ENCODE results near the gene CRYBG1. TPM values are rescaled to one million over a fixed set of nuclear protein-coding genes. Genes with fewer than 3 reads are reported as not detected.

The CRYBG1 gene
- polyA plus RNA-seq, 1 donor (not counting 4 experiments of a cell fraction or from before 2014, with no cell fraction given) = 54.7 TPM

DNA sequence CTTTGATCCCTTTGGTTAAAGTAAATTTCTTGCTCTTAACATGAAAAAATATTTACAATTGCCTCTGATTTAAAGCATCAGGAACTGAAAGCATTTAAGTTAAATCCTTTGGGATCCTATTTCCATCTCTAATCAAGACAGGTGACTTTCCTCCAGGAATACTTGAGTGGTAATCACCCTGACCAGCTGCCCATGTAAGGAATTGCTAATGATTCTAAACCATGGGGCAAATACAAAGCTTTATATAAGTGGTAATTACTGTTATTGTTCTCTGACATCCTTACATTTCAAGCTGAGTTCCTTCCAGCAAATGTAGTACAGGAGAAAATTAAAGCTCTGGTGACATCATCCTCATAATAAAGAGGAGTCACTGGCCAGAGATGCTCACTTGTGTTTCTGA lies 100.6 kb downstream of the CRYBG1 start:
- Histone ChIP-seq H3K79me2 (ENCODE audit: control insufficient read depth, insufficient read depth, low read length) (no peaks in the 10 kb centered on the region), H3K4me2 (ENCODE audit: control insufficient read depth, extremely low read depth, insufficient read depth, low read depth, low read length) (no peak overlapping the region), H3K27ac (ENCODE audit: control insufficient read depth, insufficient read depth, low read length) (no peak overlapping the region), H3K4me3 (ENCODE audit: control insufficient read depth in 2 of 3, extremely low read depth in 1 of 3, insufficient read depth in 2 of 3, low read depth in 1 of 3, low read length in 3 of 3) (no peak overlapping the region), H3K27me3 (ENCODE audit: control insufficient read depth, extremely low read depth, insufficient read depth, low read length) (no peaks in the 10 kb centered on the region), H3K9ac (ENCODE audit: control insufficient read depth, extremely low read depth, insufficient read depth, low read length) (no peak overlapping the region), H4K20me1 (ENCODE audit: control insufficient read depth, extremely low read depth, insufficient read depth, low read length) (no peaks in the 10 kb centered on the region), H2AFZ (ENCODE audit: control insufficient read depth, low read length) (no peak overlapping the region), H3K4me1 (ENCODE audit: control insufficient read depth, extremely low read depth, insufficient read depth, low read length) (no peaks in the 10 kb centered on the region), H3K36me3 (ENCODE audit: control insufficient read depth in 2 of 2, extremely low read depth in 1 of 2, insufficient read depth in 2 of 2, low read length in 2 of 2) (no peaks in the 10 kb centered on the region), H3K9me3 (ENCODE audit: control insufficient read depth, low read depth, low read length) (no peaks in the 10 kb centered on the region), H3K9me1 (ENCODE audit: control insufficient read depth, extremely low read depth, insufficient read depth, low read length) (no peaks in the 10 kb centered on the region)
- DNase-seq (ENCODE audit: low read depth, low spot score) (no peak), FAIRE-seq (no peak)
- TF ChIP-seq EZH2 (IDR thresholded peaks at IDR 0.05; ENCODE audit: low read length) (no peak), CTCF (optimal IDR thresholded peaks at IDR 0.05 in 1 of 3, IDR thresholded peaks at IDR 0.05 in 1 of 3, conservative IDR thresholded peaks at IDR 0.05 in 1 of 3; ENCODE audit: extremely low read depth in 1 of 3, insufficient read depth in 2 of 3, low read length in 3 of 3) (no peak)
- dilution Hi-C loops (cut with MboI; ENCODE audit: extremely low pct_ligation_motif_present, low sequenced_read_pairs) = no loop called here

DNA sequence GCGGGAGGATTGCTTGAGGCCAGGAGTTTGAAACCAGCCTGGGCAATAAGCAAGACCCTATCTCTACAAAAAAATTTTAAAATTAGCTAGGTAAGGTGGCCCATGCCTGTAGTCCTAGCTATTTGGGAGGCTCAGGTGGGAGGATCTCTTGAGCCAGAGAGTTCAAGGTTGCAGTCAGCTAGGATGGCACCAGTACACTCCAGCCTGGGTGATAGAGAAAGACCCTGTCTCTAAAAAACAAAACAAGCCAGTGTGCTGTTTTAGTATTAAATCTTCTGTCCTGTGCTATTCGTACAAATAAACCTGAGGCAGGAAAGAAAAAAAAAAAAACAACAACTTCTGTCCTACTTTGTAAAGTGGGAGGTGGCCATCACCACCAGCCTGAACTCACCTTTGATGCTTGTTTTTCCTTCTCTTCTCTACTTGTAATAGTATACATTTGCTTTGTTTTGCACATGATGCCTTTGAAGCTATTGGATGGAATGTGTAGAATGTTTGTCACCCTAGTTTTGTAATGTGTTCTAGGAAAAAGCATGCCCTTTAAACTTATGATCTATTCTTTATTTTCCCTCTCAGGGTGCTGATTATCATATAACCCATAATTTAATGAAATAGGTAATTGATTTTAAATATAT lies 102.5 kb downstream of the CRYBG1 start:
- H3K79me2 ChIP-seq (ENCODE audit: control insufficient read depth, insufficient read depth, low read length) = no peaks in the 10 kb centered on the region
- FAIRE-seq (no peak), DNase-seq (ENCODE audit: low read depth, low spot score) (no peak)
- H3K4me2 ChIP-seq (ENCODE audit: control insufficient read depth, extremely low read depth, insufficient read depth, low read depth, low read length) = no peak overlapping the region
- H3K27ac ChIP-seq (ENCODE audit: control insufficient read depth, insufficient read depth, low read length) = no peak overlapping the region
- no peaks in the 10 kb centered on the region for H4K20me1 ChIP-seq (ENCODE audit: control insufficient read depth, extremely low read depth, insufficient read depth, low read length)
- H2AFZ ChIP-seq (ENCODE audit: control insufficient read depth, low read length) = no peak overlapping the region
- H3K9me1 ChIP-seq (ENCODE audit: control insufficient read depth, extremely low read depth, insufficient read depth, low read length) = no peaks in the 10 kb centered on the region
- no peaks in the 10 kb centered on the region for H3K9me3 ChIP-seq (ENCODE audit: control insufficient read depth, low read depth, low read length)
- TF ChIP-seq CTCF (optimal IDR thresholded peaks at IDR 0.05 in 1 of 3, IDR thresholded peaks at IDR 0.05 in 1 of 3, conservative IDR thresholded peaks at IDR 0.05 in 1 of 3; ENCODE audit: extremely low read depth in 1 of 3, insufficient read depth in 2 of 3, low read length in 3 of 3) (no peak), EZH2 (IDR thresholded peaks at IDR 0.05; ENCODE audit: low read length) (no peak)
- no peak overlapping the region for H3K4me3 ChIP-seq (ENCODE audit: control insufficient read depth in 2 of 3, extremely low read depth in 1 of 3, insufficient read depth in 2 of 3, low read depth in 1 of 3, low read length in 3 of 3)
- H3K36me3 ChIP-seq (ENCODE audit: control insufficient read depth in 2 of 2, extremely low read depth in 1 of 2, insufficient read depth in 2 of 2, low read length in 2 of 2) = no peaks in the 10 kb centered on the region
- no peak overlapping the region for H3K9ac ChIP-seq (ENCODE audit: control insufficient read depth, extremely low read depth, insufficient read depth, low read length)
- H3K27me3 ChIP-seq (ENCODE audit: control insufficient read depth, extremely low read depth, insufficient read depth, low read length) = no peaks in the 10 kb centered on the region
- dilution Hi-C loops (cut with MboI; ENCODE audit: extremely low pct_ligation_motif_present, low sequenced_read_pairs) = no loop called here
- H3K4me1 ChIP-seq (ENCODE audit: control insufficient read depth, extremely low read depth, insufficient read depth, low read length) = no peaks in the 10 kb centered on the region
